ENCODE measurements around the gene PUDP.

DNA sequence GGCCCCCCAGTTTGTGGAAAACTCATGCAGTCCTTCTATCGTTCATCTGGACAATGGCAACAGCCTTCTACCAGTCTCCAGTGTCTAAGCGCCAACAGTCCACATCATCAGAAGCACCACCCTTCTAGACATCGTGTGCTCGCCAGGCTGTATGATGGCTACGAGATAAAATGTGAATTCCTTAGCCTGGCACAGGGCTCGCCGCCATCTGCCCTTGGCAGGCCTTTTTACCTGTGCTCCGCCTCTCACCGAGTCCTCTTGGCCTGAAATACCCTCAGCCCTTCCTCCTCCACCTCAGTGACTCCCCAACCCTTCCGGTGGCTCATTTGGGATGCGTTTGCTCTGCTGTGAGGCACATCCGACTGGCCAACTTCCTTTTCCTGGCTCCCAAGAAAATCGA, 16.3 kb downstream of the PUDP start:
- TF ChIP-seq POLR2A (IDR thresholded peaks at IDR 0.05) = no peak
- TF ChIP-seq, protein P1, sequence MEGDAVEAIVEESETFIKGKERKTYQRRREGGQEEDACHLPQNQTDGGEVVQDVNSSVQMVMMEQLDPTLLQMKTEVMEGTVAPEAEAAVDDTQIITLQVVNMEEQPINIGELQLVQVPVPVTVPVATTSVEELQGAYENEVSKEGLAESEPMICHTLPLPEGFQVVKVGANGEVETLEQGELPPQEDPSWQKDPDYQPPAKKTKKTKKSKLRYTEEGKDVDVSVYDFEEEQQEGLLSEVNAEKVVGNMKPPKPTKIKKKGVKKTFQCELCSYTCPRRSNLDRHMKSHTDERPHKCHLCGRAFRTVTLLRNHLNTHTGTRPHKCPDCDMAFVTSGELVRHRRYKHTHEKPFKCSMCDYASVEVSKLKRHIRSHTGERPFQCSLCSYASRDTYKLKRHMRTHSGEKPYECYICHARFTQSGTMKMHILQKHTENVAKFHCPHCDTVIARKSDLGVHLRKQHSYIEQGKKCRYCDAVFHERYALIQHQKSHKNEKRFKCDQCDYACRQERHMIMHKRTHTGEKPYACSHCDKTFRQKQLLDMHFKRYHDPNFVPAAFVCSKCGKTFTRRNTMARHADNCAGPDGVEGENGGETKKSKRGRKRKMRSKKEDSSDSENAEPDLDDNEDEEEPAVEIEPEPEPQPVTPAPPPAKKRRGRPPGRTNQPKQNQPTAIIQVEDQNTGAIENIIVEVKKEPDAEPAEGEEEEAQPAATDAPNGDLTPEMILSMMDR (IDR thresholded peaks at IDR 0.05) = no peak

Measured in body of pancreas (tissue), 4 donors.